ENCODE results near the gene SMARCA4.

DNA sequence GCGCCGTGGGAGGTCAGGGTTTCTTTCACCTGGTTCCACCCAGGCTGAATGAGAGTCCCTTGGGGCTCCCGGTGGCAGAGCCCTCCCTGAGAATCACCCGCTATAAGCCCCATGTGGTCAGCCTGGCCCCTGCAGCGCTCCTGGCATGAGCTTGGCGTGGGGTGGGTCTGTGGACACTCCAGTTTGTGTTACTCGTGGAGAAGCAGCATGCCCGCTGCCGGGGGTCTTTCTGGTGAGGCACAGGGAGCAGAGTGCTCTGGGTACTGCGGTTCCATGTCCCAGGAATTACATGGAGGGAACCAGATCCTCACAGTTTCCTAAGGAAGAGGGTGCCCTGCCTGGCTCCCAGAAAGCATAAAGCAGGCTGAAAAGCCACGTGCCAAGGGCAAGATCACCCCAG lies 62.2 kb downstream of the SMARCA4 start:
- TF ChIP-seq ZNF629 (tag by site-specific recombination; IDR thresholded peaks at IDR 0.05) = no peak
- TF ChIP-seq, protein P1, sequence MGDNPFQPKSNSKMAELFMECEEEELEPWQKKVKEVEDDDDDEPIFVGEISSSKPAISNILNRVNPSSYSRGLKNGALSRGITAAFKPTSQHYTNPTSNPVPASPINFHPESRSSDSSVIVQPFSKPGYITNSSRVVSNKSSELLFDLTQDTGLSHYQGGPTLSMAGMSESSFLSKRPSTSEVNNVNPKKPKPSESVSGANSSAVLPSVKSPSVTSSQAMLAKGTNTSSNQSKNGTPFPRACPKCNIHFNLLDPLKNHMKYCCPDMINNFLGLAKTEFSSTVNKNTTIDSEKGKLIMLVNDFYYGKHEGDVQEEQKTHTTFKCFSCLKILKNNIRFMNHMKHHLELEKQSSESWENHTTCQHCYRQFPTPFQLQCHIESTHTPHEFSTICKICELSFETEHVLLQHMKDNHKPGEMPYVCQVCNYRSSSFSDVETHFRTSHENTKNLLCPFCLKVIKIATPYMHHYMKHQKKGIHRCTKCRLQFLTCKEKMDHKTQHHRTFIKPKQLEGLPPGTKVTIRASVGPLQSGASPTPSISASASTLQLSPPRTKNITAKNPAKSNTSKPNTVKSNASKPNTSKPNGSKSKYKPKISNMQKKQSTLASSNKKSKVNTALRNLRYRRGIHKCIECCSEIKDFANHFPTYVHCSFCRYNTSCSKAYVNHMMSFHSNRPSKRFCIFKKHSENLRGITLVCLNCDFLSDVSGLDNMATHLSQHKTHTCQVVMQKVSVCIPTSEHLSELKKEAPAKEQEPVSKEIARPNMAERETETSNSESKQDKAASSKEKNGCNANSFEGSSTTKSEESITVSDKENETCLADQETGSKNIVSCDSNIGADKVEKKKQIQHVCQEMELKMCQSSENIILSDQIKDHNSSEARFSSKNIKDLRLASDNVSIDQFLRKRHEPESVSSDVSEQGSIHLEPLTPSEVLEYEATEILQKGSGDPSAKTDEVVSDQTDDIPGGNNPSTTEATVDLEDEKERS (tag by site-specific recombination; IDR thresholded peaks at IDR 0.05) = no peak
- no peak for TF ChIP-seq HOXD13 (CRISPR knock-in tag; IDR thresholded peaks at IDR 0.05; ENCODE audit: borderline replicate concordance)
- TF ChIP-seq, protein P2, sequence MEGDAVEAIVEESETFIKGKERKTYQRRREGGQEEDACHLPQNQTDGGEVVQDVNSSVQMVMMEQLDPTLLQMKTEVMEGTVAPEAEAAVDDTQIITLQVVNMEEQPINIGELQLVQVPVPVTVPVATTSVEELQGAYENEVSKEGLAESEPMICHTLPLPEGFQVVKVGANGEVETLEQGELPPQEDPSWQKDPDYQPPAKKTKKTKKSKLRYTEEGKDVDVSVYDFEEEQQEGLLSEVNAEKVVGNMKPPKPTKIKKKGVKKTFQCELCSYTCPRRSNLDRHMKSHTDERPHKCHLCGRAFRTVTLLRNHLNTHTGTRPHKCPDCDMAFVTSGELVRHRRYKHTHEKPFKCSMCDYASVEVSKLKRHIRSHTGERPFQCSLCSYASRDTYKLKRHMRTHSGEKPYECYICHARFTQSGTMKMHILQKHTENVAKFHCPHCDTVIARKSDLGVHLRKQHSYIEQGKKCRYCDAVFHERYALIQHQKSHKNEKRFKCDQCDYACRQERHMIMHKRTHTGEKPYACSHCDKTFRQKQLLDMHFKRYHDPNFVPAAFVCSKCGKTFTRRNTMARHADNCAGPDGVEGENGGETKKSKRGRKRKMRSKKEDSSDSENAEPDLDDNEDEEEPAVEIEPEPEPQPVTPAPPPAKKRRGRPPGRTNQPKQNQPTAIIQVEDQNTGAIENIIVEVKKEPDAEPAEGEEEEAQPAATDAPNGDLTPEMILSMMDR (tag by site-specific recombination; IDR thresholded peaks at IDR 0.05) = no peak
- TF ChIP-seq ZSCAN30 (tag by site-specific recombination; IDR thresholded peaks at IDR 0.05) = no peak
- no peak for TF ChIP-seq SP3 (tag by site-specific recombination; IDR thresholded peaks at IDR 0.05)
- TF ChIP-seq, protein P3, sequence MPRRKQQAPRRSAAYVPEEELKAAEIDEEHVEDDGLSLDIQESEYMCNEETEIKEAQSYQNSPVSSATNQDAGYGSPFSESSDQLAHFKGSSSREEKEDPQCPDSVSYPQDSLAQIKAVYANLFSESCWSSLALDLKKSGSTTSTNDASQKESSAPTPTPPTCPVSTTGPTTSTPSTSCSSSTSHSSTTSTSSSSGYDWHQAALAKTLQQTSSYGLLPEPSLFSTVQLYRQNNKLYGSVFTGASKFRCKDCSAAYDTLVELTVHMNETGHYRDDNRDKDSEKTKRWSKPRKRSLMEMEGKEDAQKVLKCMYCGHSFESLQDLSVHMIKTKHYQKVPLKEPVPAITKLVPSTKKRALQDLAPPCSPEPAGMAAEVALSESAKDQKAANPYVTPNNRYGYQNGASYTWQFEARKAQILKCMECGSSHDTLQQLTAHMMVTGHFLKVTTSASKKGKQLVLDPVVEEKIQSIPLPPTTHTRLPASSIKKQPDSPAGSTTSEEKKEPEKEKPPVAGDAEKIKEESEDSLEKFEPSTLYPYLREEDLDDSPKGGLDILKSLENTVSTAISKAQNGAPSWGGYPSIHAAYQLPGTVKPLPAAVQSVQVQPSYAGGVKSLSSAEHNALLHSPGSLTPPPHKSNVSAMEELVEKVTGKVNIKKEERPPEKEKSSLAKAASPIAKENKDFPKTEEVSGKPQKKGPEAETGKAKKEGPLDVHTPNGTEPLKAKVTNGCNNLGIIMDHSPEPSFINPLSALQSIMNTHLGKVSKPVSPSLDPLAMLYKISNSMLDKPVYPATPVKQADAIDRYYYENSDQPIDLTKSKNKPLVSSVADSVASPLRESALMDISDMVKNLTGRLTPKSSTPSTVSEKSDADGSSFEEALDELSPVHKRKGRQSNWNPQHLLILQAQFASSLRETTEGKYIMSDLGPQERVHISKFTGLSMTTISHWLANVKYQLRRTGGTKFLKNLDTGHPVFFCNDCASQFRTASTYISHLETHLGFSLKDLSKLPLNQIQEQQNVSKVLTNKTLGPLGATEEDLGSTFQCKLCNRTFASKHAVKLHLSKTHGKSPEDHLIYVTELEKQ (tag by site-specific recombination; IDR thresholded peaks at IDR 0.05; ENCODE audit: borderline replicate concordance) = no peak
- TF ChIP-seq ZBTB1 (tag by site-specific recombination; IDR thresholded peaks at IDR 0.05) = no peak
- TF ChIP-seq YY1 (tag by site-specific recombination; IDR thresholded peaks at IDR 0.05) = no peak
- no peak for TF ChIP-seq ZSCAN23 (tag by site-specific recombination; IDR thresholded peaks at IDR 0.05)
- no peak for TF ChIP-seq ZNF416 (tag by site-specific recombination; IDR thresholded peaks at IDR 0.05)

All from HEK293 (cell line).